Left forelimb (tissue), 1 donor: ENCODE measurements around the gene KRT8.
"Not testable (repeated sequence)": the region's sequence is repeated elsewhere in the genome, so short reads cannot be mapped to it uniquely, and the experiment has no call there.

Source experiments
- DNase-seq: peaks from one replicate; pipeline ENCODE4 v3.0.0-alpha.2; 2018; ENCODE audit warnings: low spot score

The KRT8 gene

DNA sequence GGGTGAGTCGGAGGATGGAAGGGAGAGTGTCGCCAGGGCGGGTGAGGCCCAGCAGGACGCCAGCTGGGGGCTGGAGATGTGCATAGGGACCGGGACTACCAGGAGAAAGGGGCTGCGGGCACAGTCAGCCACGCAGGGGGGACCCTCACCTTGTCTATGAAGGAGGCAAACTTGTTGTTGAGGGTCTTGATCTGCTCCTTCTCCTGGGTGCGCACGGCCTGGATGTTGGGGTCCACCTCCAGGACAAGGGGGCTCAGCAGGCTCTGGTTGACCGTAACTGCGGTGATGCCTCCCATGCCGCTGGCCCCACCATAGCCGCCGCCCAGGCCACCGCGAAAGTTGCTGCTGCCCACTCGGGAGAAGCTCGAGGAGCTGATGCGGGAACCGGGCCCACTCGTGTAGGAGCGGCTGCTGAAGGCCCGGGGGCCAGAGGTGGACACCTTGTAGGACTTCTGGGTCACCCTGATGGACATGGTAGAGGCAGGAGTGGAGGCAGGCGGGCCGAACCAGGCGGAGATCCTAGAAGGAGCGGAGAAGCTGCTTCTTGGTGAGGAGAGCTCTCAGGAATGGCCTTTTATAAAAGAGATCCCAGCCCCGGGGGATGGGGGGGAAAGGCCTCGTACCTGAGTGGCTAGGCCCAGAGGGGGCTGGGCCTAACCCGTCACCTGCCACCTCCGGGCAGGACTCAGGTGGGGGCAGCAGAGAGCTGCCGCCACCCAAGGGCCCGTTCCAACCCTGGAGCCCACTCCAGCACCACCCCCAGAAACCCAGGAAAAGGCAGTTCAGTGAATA, at the start of gene KRT8:
Gene KRT8, minus strand, starts transcription at position 568 of the 792 bp plus-strand sequence. Its CDS starts 95 bp downstream, at position 473.
- DNase-seq = not testable (repeated sequence)

DNA sequence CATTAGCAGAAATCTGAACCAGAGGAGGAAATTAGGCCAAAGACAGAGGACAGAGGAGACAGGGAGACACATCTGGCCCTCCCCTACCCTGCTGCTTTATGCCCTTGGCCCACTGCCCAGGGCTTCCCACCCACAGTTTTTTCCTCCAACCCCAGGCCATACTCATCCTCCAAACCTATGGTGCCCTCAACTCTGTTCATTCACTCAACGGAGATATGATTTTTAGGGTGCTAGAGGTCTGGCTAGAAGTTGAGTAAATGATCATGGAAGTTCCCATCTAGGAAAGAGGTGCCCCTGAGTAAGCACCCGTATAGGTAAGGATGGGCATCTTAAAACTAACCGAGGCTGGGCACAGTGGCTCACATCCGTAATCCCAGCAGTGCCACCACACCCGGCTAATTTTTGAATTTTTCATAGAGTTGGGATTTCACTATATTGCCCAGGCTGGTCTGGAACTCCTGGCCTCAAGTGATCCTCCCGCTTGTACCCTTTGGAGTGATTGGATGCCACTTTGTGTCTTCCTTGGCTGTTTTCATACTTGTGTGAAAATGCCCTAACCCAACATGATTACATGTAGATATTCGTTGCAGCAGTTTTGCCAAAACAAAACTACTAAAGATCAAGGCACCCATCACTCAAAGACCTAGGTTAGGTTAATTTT, 48.4 kb upstream of the KRT8 start:
- DNase-seq = no peak

- no peak for DNase-seq
Observed at GRCh38 chr12:52952076-52952801, 47.4 kb upstream of the KRT8 start.

GRCh38 chr12:52951640-52952039, 46.8 kb upstream of the KRT8 start:
- no peak for DNase-seq

GRCh38 chr12:52951126-52951525, 46.2 kb upstream of the KRT8 start:
- DNase-seq = no peak

GRCh38 chr12:52950553-52950952, 45.7 kb upstream of the KRT8 start:
- no peak for DNase-seq

- no peak for DNase-seq
Observed at GRCh38 chr12:52949413-52950331, 44.8 kb upstream of the KRT8 start.

DNA sequence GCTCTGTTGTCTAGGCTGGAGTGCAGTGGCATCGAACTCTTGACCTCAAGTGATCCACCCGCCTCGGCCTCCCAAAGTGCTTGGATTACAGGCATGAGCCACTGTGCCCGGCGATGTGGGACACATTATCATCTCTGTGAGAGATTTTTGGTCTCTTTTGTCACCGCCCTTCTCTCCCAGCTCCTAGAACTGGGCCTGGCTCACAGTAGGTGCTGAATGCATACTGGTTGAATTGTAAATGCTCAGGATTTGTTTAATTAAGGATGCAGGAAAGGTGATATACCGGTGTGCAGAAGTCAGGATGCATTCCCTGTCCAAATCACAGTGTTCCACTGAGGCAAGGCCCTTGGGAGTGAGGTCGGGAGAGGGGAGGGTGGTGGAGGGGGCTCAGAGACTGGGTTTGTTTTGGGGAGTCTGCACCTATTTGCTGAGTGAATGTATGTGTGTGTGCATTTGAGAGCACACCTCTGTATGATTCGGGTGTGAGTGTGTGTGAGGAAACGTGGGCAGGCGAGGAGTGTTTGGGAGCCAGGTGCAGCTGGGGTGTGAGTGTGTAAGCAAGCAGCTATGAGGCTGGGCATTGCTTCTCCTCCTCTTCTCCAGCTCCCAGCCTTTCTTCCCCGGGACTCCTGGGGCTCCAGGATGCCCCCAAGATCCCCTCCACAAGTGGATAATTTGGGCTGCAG, 43.0 kb upstream of the KRT8 start:
- DNase-seq = no peak

DNA sequence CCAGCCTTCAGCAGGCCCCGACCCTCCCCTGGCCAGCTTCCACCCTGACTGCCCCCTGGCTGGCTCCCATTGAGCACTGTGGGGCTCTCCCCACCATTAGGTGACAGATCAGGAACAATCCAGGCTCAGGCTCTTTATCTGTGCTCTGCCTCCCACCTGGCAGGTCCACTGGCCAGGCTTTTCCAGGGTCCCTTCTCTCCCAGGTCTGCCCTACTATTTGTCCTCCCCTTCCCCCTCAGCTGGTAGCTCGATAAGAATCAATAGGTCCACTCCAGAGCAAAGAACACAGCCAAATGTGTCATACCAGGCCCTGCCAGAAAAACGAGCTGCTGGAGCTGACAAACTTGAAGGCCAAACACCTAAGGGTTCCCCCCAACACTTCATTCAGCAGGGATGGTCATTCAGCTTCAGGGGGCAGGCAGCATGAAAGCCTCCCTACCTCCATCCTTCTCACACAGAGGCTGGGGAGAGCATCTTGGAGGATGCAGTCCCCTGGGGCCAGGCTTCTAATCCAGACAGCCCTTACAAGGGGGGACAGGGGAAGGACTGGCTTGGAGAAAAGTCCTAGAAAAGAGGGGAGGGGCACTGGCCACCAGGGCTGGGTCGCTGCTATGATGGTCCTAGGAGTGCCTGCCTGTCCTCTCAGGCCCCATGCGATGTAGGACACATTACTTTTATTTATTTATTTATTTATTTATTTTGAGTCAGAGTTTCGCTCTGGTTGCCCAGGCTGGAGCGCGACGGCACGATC, 42.1 kb upstream of the KRT8 start:
- no peak for DNase-seq

DNA sequence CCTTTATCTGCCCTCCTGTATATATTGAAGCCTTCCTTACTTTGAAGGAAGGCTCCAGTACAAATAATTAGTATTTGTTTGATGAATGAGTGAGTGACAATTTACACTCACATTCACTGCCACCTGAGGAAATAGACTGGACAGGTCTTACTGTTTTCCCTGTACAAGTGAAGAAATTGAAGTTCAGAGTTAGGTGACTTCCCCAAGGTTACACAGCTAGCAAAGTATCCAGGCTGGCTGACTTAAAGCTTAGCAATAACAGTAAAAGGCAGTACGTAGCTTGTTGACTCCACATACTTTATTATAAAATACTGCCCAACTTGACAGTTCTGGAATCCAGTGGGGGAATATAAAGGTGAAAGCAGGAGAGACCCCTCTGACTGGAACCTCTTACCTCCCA, 41.5 kb upstream of the KRT8 start:
- DNase-seq = no peak

GRCh38 chr12:52945389-52946232, 40.7 kb upstream of the KRT8 start:
- no peak for DNase-seq

DNA sequence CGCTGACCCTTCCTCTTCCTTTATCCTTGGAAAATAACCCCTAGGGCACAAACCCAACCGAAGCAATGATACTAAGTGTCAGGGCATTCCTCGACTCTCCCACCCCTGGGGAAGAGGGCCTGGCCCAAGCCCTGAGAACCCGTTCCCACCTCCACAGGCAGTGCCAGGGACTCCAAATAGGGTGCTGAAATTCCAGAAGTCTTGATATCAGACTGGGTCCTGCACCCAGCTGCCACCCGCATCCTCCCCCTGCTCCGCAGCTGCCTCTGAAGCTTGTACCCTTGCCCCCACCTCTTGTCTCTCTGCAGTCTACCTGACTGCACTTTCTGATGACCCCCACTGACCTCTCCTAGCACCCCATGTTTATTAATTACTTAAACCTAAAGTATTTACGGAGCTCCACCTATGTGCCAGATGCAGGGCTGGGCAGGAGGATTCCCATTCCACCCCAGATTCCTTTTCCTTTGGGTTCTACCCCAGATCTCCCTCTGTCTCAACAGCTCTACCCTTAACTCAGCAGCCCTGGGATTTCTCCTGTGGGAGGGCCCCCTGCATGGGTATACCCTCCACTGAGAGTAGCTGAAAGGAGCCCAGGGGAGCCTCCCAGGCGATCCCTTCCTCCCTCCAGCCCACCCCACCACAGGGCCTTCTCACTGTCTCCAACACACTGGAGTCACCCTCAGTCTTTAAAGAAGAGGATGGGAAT, 40.0 kb upstream of the KRT8 start:
- no peak for DNase-seq

- no peak for DNase-seq
Observed at GRCh38 chr12:52942901-52943181, 38.0 kb upstream of the KRT8 start.

GRCh38 chr12:52942066-52942900, 37.4 kb upstream of the KRT8 start:
- DNase-seq = no peak

DNA sequence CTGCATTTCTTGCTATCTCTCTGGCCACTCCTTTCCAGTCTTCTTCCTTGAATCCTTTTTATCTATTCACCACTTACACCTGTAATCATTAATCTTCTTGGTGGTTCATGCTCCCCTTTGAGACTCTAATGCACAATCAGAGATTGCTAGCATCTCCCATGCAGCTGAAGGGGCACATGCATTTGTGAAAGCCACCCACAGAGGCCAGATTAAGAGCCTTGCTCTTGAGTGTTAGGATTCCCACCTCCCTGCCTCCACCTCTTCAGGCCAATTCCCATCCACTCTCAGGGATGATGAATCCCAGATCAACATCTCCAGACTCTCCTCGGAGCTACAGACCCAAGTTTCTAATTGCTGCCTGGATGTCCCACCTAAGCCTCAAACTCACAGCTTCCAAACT, 24.7 kb upstream of the KRT8 start:
- DNase-seq = no peak

DNA sequence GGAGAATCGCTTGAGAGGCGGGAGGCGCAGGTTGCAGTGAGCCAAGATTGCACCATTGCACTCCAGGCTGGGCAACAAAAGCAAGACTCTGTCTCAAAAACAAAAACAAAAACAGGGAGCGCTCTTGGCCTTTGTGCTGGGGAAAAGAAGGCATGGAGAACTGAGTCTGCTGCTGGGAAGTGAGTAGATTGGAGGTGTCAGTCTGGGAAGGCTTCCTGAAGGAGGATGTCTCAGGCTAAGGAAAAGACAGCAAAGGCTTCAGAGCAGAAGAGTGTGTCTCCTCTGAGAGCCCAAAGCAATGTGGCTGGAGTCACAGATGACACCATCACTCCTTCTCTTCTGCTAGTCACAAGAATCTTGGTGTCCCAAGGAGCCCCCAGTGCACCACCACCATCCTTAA, 23.1 kb upstream of the KRT8 start:
- no peak for DNase-seq

DNA sequence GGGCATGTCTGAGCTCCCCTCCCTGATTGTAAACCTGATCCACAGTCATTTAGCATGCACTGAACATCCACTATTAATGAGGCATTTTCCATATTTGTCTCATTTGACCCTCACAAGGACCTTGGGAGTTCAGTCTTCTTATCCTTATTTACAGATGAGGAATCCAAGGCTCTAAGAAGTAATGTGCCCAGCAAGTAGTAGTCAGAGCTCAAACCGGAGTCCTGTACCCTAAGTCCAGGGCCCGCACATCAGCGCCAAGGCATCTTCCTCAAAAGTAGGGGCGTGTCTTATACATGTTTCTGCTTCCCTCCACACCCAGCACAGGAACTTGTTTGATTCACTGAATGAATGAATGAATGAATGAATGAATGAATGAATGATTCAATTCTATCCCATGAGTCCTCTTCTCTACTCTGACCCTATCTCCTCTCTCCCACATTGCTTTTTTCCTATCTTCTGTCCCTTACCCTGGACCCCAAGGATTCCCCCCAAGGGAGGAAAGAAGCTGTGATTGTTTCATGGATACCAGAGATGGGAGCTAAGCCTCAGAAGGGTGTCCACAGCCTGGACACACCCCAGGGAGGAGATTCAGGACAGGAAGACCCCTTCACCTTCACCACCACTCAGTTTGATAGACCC, 21.8 kb upstream of the KRT8 start:
- no peak for DNase-seq
